Muscle of arm (tissue), 14 donors: ENCODE data around the gene ZCCHC12. TPM values are rescaled to one million over a fixed set of nuclear protein-coding genes. Genes with fewer than 3 reads are reported as not detected.
"Not testable (repeated sequence)": the region's sequence is repeated elsewhere in the genome, so short reads cannot be mapped to it uniquely, and the experiment has no call there.

Experiments used
- DNase-seq: peaks from one replicate; pipeline ENCODE4 v3.0.0-alpha.2; 2013
- long read RNA-seq, 11 donors: transcript quantifications; one replicate each; lab custom pipeline, GENCODE V29; 2026
- polyA plus RNA-seq, 12 donors: library from polyadenylated mRNA; unstranded; fragments of 120-200 nt; gene quantifications; one replicate each; pipeline ENCODE4 v1.2.1, GENCODE V29; 2013; ENCODE audit not compliant: insufficient read length in 12 of 12

Gene ZCCHC12
- 1 to 10 TPM in 1 of 12 donors, under 1 TPM in 9, not detected in 2; 0.17 to 1.6 (median 0.39) TPM for polyA plus RNA-seq
- long read RNA-seq, donor 1, transcript ZCCHC12-201 (4 exons, 2,231 nt), result major isoform, 9 of 9 reads
- long read RNA-seq, donor 1, partial matches to known transcripts, result 0 of 9 reads
- long read RNA-seq, donor 1, other reads (novel, unspliced or antisense), result 0 of 9 reads
- long read RNA-seq, donor 2, result 0 reads
- long read RNA-seq, donor 3, partial matches to known transcripts, result 0 of 1 reads
- long read RNA-seq, donor 3, other reads (novel, unspliced or antisense), result 0 of 1 reads
- long read RNA-seq, donor 4, result 0 reads
- long read RNA-seq, donor 5, result 0 reads
- long read RNA-seq, donor 6, result 0 reads
- long read RNA-seq, donor 7, result 0 reads
- long read RNA-seq, donor 8, partial matches to known transcripts, result 0 of 1 reads
- long read RNA-seq, donor 8, other reads (novel, unspliced or antisense), result 0 of 1 reads
- long read RNA-seq, donor 9, result 0 reads
- long read RNA-seq, donor 10, result 0 reads
- long read RNA-seq, donor 11, result 0 reads

- DNase-seq, result peak; percentile 35
Observed at GRCh38 chrX:118823263-118824172, at the start of gene ZCCHC12. Gene ZCCHC12, plus strand, starts transcription at chrX:118823824. Its CDS starts 1,421 bp downstream, at chrX:118825245.

- DNase-seq, result no peak
Observed at GRCh38 chrX:118779581-118779980, 44.0 kb upstream of the ZCCHC12 start.

- no peak for DNase-seq
Observed at GRCh38 chrX:118780509-118780908, 43.1 kb upstream of the ZCCHC12 start.

- peak; percentile 69 for DNase-seq
Observed at GRCh38 chrX:118780911-118781310, 42.7 kb upstream of the ZCCHC12 start.

- peak; percentile 43 for DNase-seq
Observed at GRCh38 chrX:118795528-118796280, 27.9 kb upstream of the ZCCHC12 start.

GRCh38 chrX:118802857-118803256 lies 20.8 kb upstream of the ZCCHC12 start:
- DNase-seq, result no peak

GRCh38 chrX:118807151-118808017 lies 16.2 kb upstream of the ZCCHC12 start:
- DNase-seq, result no peak

- DNase-seq, result not testable (repeated sequence)
Observed at GRCh38 chrX:118817257-118817656, 6.4 kb upstream of the ZCCHC12 start.

- DNase-seq, result no peak
Observed at GRCh38 chrX:118824173-118824730, 628 bp downstream of the ZCCHC12 start.

GRCh38 chrX:118825227-118825626 lies 1.6 kb downstream of the ZCCHC12 start:
- no peak for DNase-seq

- peak; percentile 67 for DNase-seq
Observed at GRCh38 chrX:118839334-118839958, 15.8 kb downstream of the ZCCHC12 start.

- peak; percentile 67 for DNase-seq
Observed at GRCh38 chrX:118847676-118848075, 24.1 kb downstream of the ZCCHC12 start.

GRCh38 chrX:118853596-118853995 lies 30.0 kb downstream of the ZCCHC12 start:
- no peak for DNase-seq

- no peak for DNase-seq
Observed at GRCh38 chrX:118855681-118856310, 32.2 kb downstream of the ZCCHC12 start.

- DNase-seq, result no peak
Observed at GRCh38 chrX:118857006-118857405, 33.4 kb downstream of the ZCCHC12 start.

GRCh38 chrX:118861338-118861737 lies 37.7 kb downstream of the ZCCHC12 start:
- no peak for DNase-seq

GRCh38 chrX:118862091-118862490 lies 38.5 kb downstream of the ZCCHC12 start:
- no peak for DNase-seq

GRCh38 chrX:118862979-118863378 lies 39.4 kb downstream of the ZCCHC12 start:
- DNase-seq, result no peak

GRCh38 chrX:118864063-118864635 lies 40.5 kb downstream of the ZCCHC12 start:
- DNase-seq, result no peak
